Stimulated activated CD8-positive, alpha-beta memory T cell treated with anti-CD3 and anti-CD28 coated beads, Interleukin-7, amount 100 ng/mL, for 48 hours (primary cell): ENCODE results near the gene SMARCAL1.

Experiments used
- DNase-seq, 2 donors: peaks; one replicate each; pipeline ENCODE4 v3.0.0-alpha.2; 2020; ENCODE audit warnings: low read depth in 1 of 2; ENCODE audit errors: extremely low read depth in 1 of 2

The SMARCAL1 gene

GRCh38 chr2:216426938-216427337, 14.7 kb downstream of the SMARCAL1 start:
- no peak for DNase-seq

- no peak for DNase-seq
Observed at GRCh38 chr2:216428618-216429350, 16.5 kb downstream of the SMARCAL1 start.

GRCh38 chr2:216429428-216429827, 17.1 kb downstream of the SMARCAL1 start:
- no peak for DNase-seq

- no peak for DNase-seq
Observed at GRCh38 chr2:216430811-216431530, 18.7 kb downstream of the SMARCAL1 start.

GRCh38 chr2:216431531-216431856, 19.2 kb downstream of the SMARCAL1 start:
- DNase-seq = no peak

- no peak for DNase-seq
Observed at GRCh38 chr2:216436383-216436782, 24.1 kb downstream of the SMARCAL1 start.

- DNase-seq = no peak
Observed at GRCh38 chr2:216441308-216442010, 29.2 kb downstream of the SMARCAL1 start.

- no peak for DNase-seq
Observed at GRCh38 chr2:216445501-216445900, 33.2 kb downstream of the SMARCAL1 start.

- DNase-seq = no peak
Observed at GRCh38 chr2:216446343-216446742, 34.1 kb downstream of the SMARCAL1 start.

GRCh38 chr2:216447293-216447692, 35.0 kb downstream of the SMARCAL1 start:
- DNase-seq = no peak

GRCh38 chr2:216448829-216449228, 36.5 kb downstream of the SMARCAL1 start:
- no peak for DNase-seq

GRCh38 chr2:216450346-216450745, 38.1 kb downstream of the SMARCAL1 start:
- no peak for DNase-seq

GRCh38 chr2:216450784-216451183, 38.5 kb downstream of the SMARCAL1 start:
- no peak for DNase-seq

- DNase-seq = no peak
Observed at GRCh38 chr2:216453955-216454614, 41.8 kb downstream of the SMARCAL1 start.

GRCh38 chr2:216463148-216463547, 50.9 kb downstream of the SMARCAL1 start:
- no peak for DNase-seq

GRCh38 chr2:216464104-216464720, 51.9 kb downstream of the SMARCAL1 start:
- no peak for DNase-seq

- DNase-seq = no peak
Observed at GRCh38 chr2:216465579-216466195, 53.4 kb downstream of the SMARCAL1 start.

GRCh38 chr2:216467845-216468244, 55.6 kb downstream of the SMARCAL1 start:
- DNase-seq = no peak

GRCh38 chr2:216469661-216470060, 57.4 kb downstream of the SMARCAL1 start:
- DNase-seq = no peak

GRCh38 chr2:216473187-216473586, 60.9 kb downstream of the SMARCAL1 start:
- no peak for DNase-seq
